Esophagus (tissue), 2 donors: Measurements from ENCODE around the gene SBK3. TPM values are rescaled to one million over a fixed set of nuclear protein-coding genes. Genes with fewer than 3 reads are reported as not detected.
"Not testable (repeated sequence)": the region's sequence is repeated elsewhere in the genome, so short reads cannot be mapped to it uniquely, and the experiment has no call there.

Experiments
- H3K27ac ChIP-seq, 2 donors: one replicate each; pipeline ENCODE4 v1.5.1; 2013; ENCODE audit warnings: low read depth in 2 of 2, mild to moderate bottlenecking in 2 of 2, inconsistent platforms in 1 of 2, low read length in 1 of 2, moderate library complexity in 1 of 2
- H3K27me3 ChIP-seq, 2 donors: one replicate each; pipeline ENCODE4 v1.6.1; 2013; ENCODE audit warnings: low read length in 2 of 2, control low read depth in 1 of 2, mild to moderate bottlenecking in 1 of 2; ENCODE audit not compliant: insufficient read depth in 2 of 2, control insufficient read depth in 1 of 2
- H3K36me3 ChIP-seq, 2 donors: one replicate each; pipeline ENCODE4 v1.6.1; 2013; ENCODE audit warnings: low read length in 1 of 2; ENCODE audit not compliant: control insufficient read depth in 2 of 2, insufficient read depth in 2 of 2
- H3K4me1 ChIP-seq, 2 donors: one replicate each; pipeline ENCODE4 v1.6.1; 2013; ENCODE audit warnings: low read length in 1 of 2; ENCODE audit not compliant: control insufficient read depth in 2 of 2, insufficient read depth in 2 of 2
- H3K4me3 ChIP-seq, 2 donors: one replicate each; pipeline ENCODE4 v1.5.1; 2013; ENCODE audit warnings: low read length in 2 of 2, mild to moderate bottlenecking in 2 of 2, low read depth in 1 of 2, moderate library complexity in 1 of 2
- H3K9me3 ChIP-seq, 2 donors: one replicate each; pipeline ENCODE4 v1.6.1; 2013; ENCODE audit warnings: mild to moderate bottlenecking in 2 of 2, low read depth in 1 of 2, low read length in 1 of 2, moderate library complexity in 1 of 2; ENCODE audit not compliant: control insufficient read depth in 2 of 2, insufficient read depth in 1 of 2
- WGBS, 2 donors: extraction: QIAGEN DNeasy Blood & Tissue Kit; methylation state at CpG; one replicate each; pipeline ENCODE4 v1.1.7; 2013; 5-methylcytosine and 5-hydroxymethylcytosine counted together
- polyA plus RNA-seq, 2 donors: library from polyadenylated mRNA; stranded (reverse); fragments of 200-250 nt; gene quantifications; one replicate each; pipeline ENCODE4 v1.2.3, GENCODE V29; 2013
- donor health status: healthy with polysubstance abuse.
- donor health status: Bipolar disorder and iron deficiency.

SBK3 gene
- polyA plus RNA-seq, 2 donors: 0.09 to 0.18 TPM

- H3K4me3 ChIP-seq: peak overlapping the region in 1 of 2 donors; percentile 21
These were observed 40.5 kb upstream of the SBK3 start for GRCh38 chr19:55585658-55586339.

GRCh38 chr19:55584871-55585270 lies 39.5 kb upstream of the SBK3 start:
- Histone ChIP-seq H3K27me3 (no peaks in the 10 kb centered on the region), H3K4me1 (peaks cover 7 to 9% of the 10 kb centered on the region in 2 donors), H3K4me3 (no peak overlapping the region), H3K27ac (no peak overlapping the region), H3K9me3 (no peaks in the 10 kb centered on the region), H3K36me3 (no peaks in the 10 kb centered on the region)
- WGBS, 2 donors: 89 to 90% methylated on average over 11 of the region's 11 CpGs

More at GRCh38 chr19:55585658-55586339, 40.5 kb upstream of the SBK3 start:
- H3K36me3 ChIP-seq: no peaks in the 10 kb centered on the region
- H3K27ac ChIP-seq: no peak overlapping the region
- 3% methylated on average over 24 to 36 of the region's 36 CpGs for WGBS, 2 donors
- no peaks in the 10 kb centered on the region for H3K9me3 ChIP-seq
- H3K27me3 ChIP-seq: no peaks in the 10 kb centered on the region
- H3K4me1 ChIP-seq: peaks cover 7 to 9% of the 10 kb centered on the region in 2 donors

- H3K4me3 ChIP-seq, H3K27ac ChIP-seq, H3K4me1 ChIP-seq, H3K27me3 ChIP-seq, H3K9me3 ChIP-seq, H3K36me3 ChIP-seq: not testable (repeated sequence)
- WGBS, 2 donors: 78 to 84% methylated on average over 8 of the region's 8 CpGs
These were observed 38.6 kb upstream of the SBK3 start for GRCh38 chr19:55583897-55584296.

GRCh38 chr19:55582284-55582683 lies 36.9 kb upstream of the SBK3 start:
- not testable (repeated sequence) for H3K4me3 ChIP-seq, H3K9me3 ChIP-seq, H3K27ac ChIP-seq, H3K27me3 ChIP-seq, H3K4me1 ChIP-seq, H3K36me3 ChIP-seq
- WGBS, 2 donors: 63 to 82% methylated on average over 4 of the region's 4 CpGs

- Histone ChIP-seq H3K9me3 (no peaks in the 10 kb centered on the region), H3K36me3 (peaks cover 4 to 8% of the 10 kb centered on the region in 2 donors), H3K4me1 (peaks cover 1 to 9% of the 10 kb centered on the region in 2 donors), H3K27ac (no peak overlapping the region), H3K27me3 (no peaks in the 10 kb centered on the region), H3K4me3 (no peak overlapping the region)
- 16 to 18% methylated on average over 6 of the region's 6 CpGs for WGBS, 2 donors
These were observed 36.5 kb upstream of the SBK3 start for GRCh38 chr19:55581823-55582223.

- Histone ChIP-seq H3K36me3 (peaks cover 4 to 9% of the 10 kb centered on the region in 2 donors), H3K4me1 (peaks cover 0 to 9% of the 10 kb centered on the region in 2 donors), H3K27me3 (no peaks in the 10 kb centered on the region), H3K9me3 (no peaks in the 10 kb centered on the region), H3K4me3 (peak overlapping the region; percentile 68 to 86), H3K27ac (peak overlapping the region; percentile 76 to 83)
- WGBS, 2 donors: 20 to 23% methylated on average over 12 of the region's 12 CpGs
These were observed 35.9 kb upstream of the SBK3 start for GRCh38 chr19:55581145-55581822.

GRCh38 chr19:55580628-55581144 lies 35.3 kb upstream of the SBK3 start, which contains the start of gene ZNF579:
ZNF579 (minus strand) TSS chr19:55580848; CDS start chr19:55579639, 1,209 bp downstream.
- H3K27ac ChIP-seq: peak within 1 kb of the TSS; percentile 76 to 83
- WGBS, 2 donors: 0 to 1% methylated on average over 16 to 24 of the region's 24 CpGs
- peaks cover 0 to 4% of the 10 kb centered on the region in 2 donors for H3K4me1 ChIP-seq
- no peaks in the 10 kb centered on the region for H3K27me3 ChIP-seq
- H3K9me3 ChIP-seq: no peaks in the 10 kb centered on the region
- H3K36me3 ChIP-seq: peaks cover 4 to 9% of the 10 kb centered on the region in 2 donors
- H3K4me3 ChIP-seq: peak within 1 kb of the TSS; percentile 68 to 86

- Histone ChIP-seq H3K27me3 (no peaks in the 10 kb centered on the region), H3K27ac (peak overlapping the region; percentile 76 to 83), H3K4me3 (peak overlapping the region; percentile 68 to 86), H3K4me1 (peaks cover 0 to 4% of the 10 kb centered on the region in 2 donors), H3K9me3 (no peaks in the 10 kb centered on the region), H3K36me3 (peaks cover 4 to 9% of the 10 kb centered on the region in 2 donors)
- 11 to 12% methylated on average over 18 to 20 of the region's 20 CpGs for WGBS, 2 donors
These were observed 34.7 kb upstream of the SBK3 start for GRCh38 chr19:55579766-55580621.
